GM18520 (cell line): ENCODE measurements around the gene IFNL1.
"Not testable (repeated sequence)": the region's sequence is repeated elsewhere in the genome, so short reads cannot be mapped to it uniquely, and the experiment has no call there.

Experiments
- ATAC-seq: cut with Tn5 transposase; IDR thresholded peaks from one replicate; pipeline ENCODE4 v1.9.1; 2021; ENCODE audit not compliant: unreplicated experiment

IFNL1 gene

GRCh38 chr19:39270036-39270871 is 26.0 kb upstream of the IFNL1 start:
- ATAC-seq = no peak

- ATAC-seq = not testable (repeated sequence)
These were observed 22.3 kb upstream of the IFNL1 start for GRCh38 chr19:39273859-39274258.

GRCh38 chr19:39275578-39275977 is 20.6 kb upstream of the IFNL1 start:
- no peak for ATAC-seq

- no peak for ATAC-seq
These were observed 19.5 kb upstream of the IFNL1 start for GRCh38 chr19:39276740-39277139.

GRCh38 chr19:39277598-39277997 is 18.6 kb upstream of the IFNL1 start:
- no peak for ATAC-seq

- no peak for ATAC-seq
These were observed 14.2 kb upstream of the IFNL1 start for GRCh38 chr19:39282021-39282420.

GRCh38 chr19:39284032-39284431 is 12.2 kb upstream of the IFNL1 start:
- ATAC-seq = no peak

- no peak for ATAC-seq
These were observed 2.8 kb upstream of the IFNL1 start for GRCh38 chr19:39293394-39293793.

GRCh38 chr19:39296906-39297305 is 699 bp downstream of the IFNL1 start:
- no peak for ATAC-seq

GRCh38 chr19:39297931-39298634 is 1.9 kb downstream of the IFNL1 start:
- no peak for ATAC-seq

GRCh38 chr19:39299404-39299803 is 3.2 kb downstream of the IFNL1 start:
- no peak for ATAC-seq

- no peak for ATAC-seq
These were observed 3.6 kb downstream of the IFNL1 start for GRCh38 chr19:39299832-39300231.

GRCh38 chr19:39301021-39301420 is 4.8 kb downstream of the IFNL1 start:
- no peak for ATAC-seq

- no peak for ATAC-seq
These were observed 5.4 kb downstream of the IFNL1 start for GRCh38 chr19:39301562-39301961.

- ATAC-seq = no peak
These were observed 7.4 kb downstream of the IFNL1 start for GRCh38 chr19:39303373-39304184.

- ATAC-seq = no peak
These were observed 7.9 kb downstream of the IFNL1 start for GRCh38 chr19:39304185-39304513.

GRCh38 chr19:39304701-39305571 is 8.7 kb downstream of the IFNL1 start:
- no peak for ATAC-seq

GRCh38 chr19:39306075-39306474 is 9.9 kb downstream of the IFNL1 start:
- ATAC-seq = no peak

- ATAC-seq = no peak
These were observed 11.0 kb downstream of the IFNL1 start for GRCh38 chr19:39307046-39307821.
